A673 (cell line): ENCODE data around the gene KCND2. TPM values are rescaled to one million over a fixed set of nuclear protein-coding genes. Genes with fewer than 3 reads are reported as not detected.

Experiments used
- BruUV-seq: library from RNA; stranded (reverse); fragments of 400-500 nt; replicated peaks from 2 replicates; lab custom pipeline; 2021; lab: Mats Ljungman, UMichigan
- CTCF ChIA-PET: fragments of 300-600 bp; sonication (Branson Sonifier 250); formaldehyde crosslinking; loops from one replicate; lab custom pipeline; 2022; ENCODE audit warnings: antibody characterized with exemption; lab: Charles Lee
- POLR2A ChIA-PET: fragments of 300-600 bp; sonication (Branson Sonifier 250); formaldehyde crosslinking; loops from one replicate; lab custom pipeline; 2022; ENCODE audit warnings: antibody characterized with exemption; ENCODE audit not compliant: low non-redundant PET; lab: Charles Lee
- DNase-seq: peaks from one replicate; pipeline ENCODE4 v3.0.0-alpha.2; 2015; ENCODE audit warnings: low spot score
- H3K27ac ChIP-seq: fragments of 200-600 bp; sonication (generic); 2 replicates; pipeline ENCODE4 v1.5.1; 2016; ENCODE audit warnings: mixed run types, low read depth, mild to moderate bottlenecking, mixed read lengths, antibody characterized with exemption, low read length; ENCODE audit not compliant: poor library complexity, severe bottlenecking
- H3K27me3 ChIP-seq: fragments of 200-600 bp; sonication (generic); replicated peaks from 2 replicates; pipeline ENCODE4 v1.6.1; 2017; ENCODE audit warnings: mixed run types, low read depth, mild to moderate bottlenecking, mixed read lengths, antibody characterized with exemption, low read length; ENCODE audit not compliant: insufficient read depth, poor library complexity
- H3K36me3 ChIP-seq: fragments of 200-600 bp; sonication (generic); 2 replicates; pipeline ENCODE4 v1.6.1; 2016; ENCODE audit warnings: mixed run types, mild to moderate bottlenecking, mixed read lengths, antibody characterized with exemption, low read length; ENCODE audit not compliant: insufficient read depth, poor library complexity, severe bottlenecking
- H3K4me1 ChIP-seq: fragments of 200-600 bp; sonication (generic); 2 replicates; pipeline ENCODE4 v1.6.1; 2017; ENCODE audit warnings: mixed run types, mild to moderate bottlenecking, mixed read lengths, antibody characterized with exemption, low read length; ENCODE audit not compliant: insufficient read depth, poor library complexity, severe bottlenecking
- H3K4me3 ChIP-seq: fragments of 200-600 bp; sonication (generic); 2 replicates; pipeline ENCODE4 v1.5.1; 2016; ENCODE audit warnings: low read depth, mixed run types, mild to moderate bottlenecking, mixed read lengths, low read length; ENCODE audit not compliant: poor library complexity, severe bottlenecking
- H3K9me3 ChIP-seq: fragments of 200-600 bp; sonication (generic); 2 replicates; pipeline ENCODE4 v1.6.1; 2016; ENCODE audit warnings: mixed run types, low read depth, mild to moderate bottlenecking, mixed read lengths, antibody characterized with exemption, low read length; ENCODE audit not compliant: poor library complexity, severe bottlenecking
- CTCF ChIP-seq: fragments of 300-800, 200-600 bp; sonication (generic); conservative IDR thresholded peaks from 2 replicates; pipeline ENCODE4 v1.5.1; 2017; ENCODE audit warnings: low read depth, mild to moderate bottlenecking, antibody characterized with exemption, low read length, moderate library complexity, mixed read lengths
- EZH2 ChIP-seq: fragments of 200-600 bp; sonication (generic); IDR thresholded peaks from 2 replicates; pipeline ENCODE4 v1.6.1; 2017; ENCODE audit warnings: borderline replicate concordance, low read depth, mild to moderate bottlenecking, mixed read lengths, antibody characterized with exemption, low read length; ENCODE audit not compliant: poor library complexity, severe bottlenecking
- intact Hi-C: fragments of 100-400 bp; cut with micrococcal nuclease; formaldehyde crosslinking; loops from one replicate; pipeline ENCODE4 v1.10.0; 2022; ENCODE audit not compliant: unreplicated experiment
- total RNA-seq: library from RNA; stranded (reverse); gene quantifications from 2 replicates; pipeline ENCODE4 v1.2.3, GENCODE V29; 2021

KCND2 gene
- total RNA-seq, 1 experiment from 2014 or later = not detected

GRCh38 chr7:120254845-120255244 is 18.1 kb upstream of the KCND2 start:
- intact Hi-C loops = no loop called here
- DNase-seq = no peak
- CTCF ChIA-PET = no interaction called here
- Histone ChIP-seq H3K9me3 (no peaks in the 10 kb centered on the region), H3K27me3 (no peaks in the 10 kb centered on the region), H3K4me1 (no peaks in the 10 kb centered on the region), H3K27ac (no peak overlapping the region), H3K4me3 (no peak overlapping the region), H3K36me3 (no peaks in the 10 kb centered on the region)
- no peak for TF ChIP-seq CTCF
- no peak for TF ChIP-seq EZH2
- BruUV-seq = no TSS peak
- POLR2A ChIA-PET = no interaction called here

GRCh38 chr7:120256344-120257070 is 16.5 kb upstream of the KCND2 start:
- ChIA-PET POLR2A (no interaction called here), CTCF (no interaction called here)
- Histone ChIP-seq H3K27ac (no peak overlapping the region), H3K4me1 (no peaks in the 10 kb centered on the region), H3K27me3 (no peaks in the 10 kb centered on the region), H3K9me3 (no peaks in the 10 kb centered on the region), H3K36me3 (no peaks in the 10 kb centered on the region), H3K4me3 (no peak overlapping the region)
- intact Hi-C loops = no loop called here
- DNase-seq = no peak
- TF ChIP-seq EZH2 (no peak), CTCF (no peak)
- no TSS peak for BruUV-seq

- CTCF ChIA-PET = no interaction called here
Observed at GRCh38 chr7:120259386-120259785, 13.6 kb upstream of the KCND2 start.

More at GRCh38 chr7:120259386-120259785, 13.6 kb upstream of the KCND2 start:
- H3K27me3 ChIP-seq = no peaks in the 10 kb centered on the region
- POLR2A ChIA-PET = no interaction called here
- intact Hi-C loops = no loop called here
- H3K27ac ChIP-seq = no peak overlapping the region
- BruUV-seq = no TSS peak
- no peak for DNase-seq
- no peak for TF ChIP-seq CTCF
- no peaks in the 10 kb centered on the region for H3K9me3 ChIP-seq
- no peaks in the 10 kb centered on the region for H3K36me3 ChIP-seq
- H3K4me1 ChIP-seq = no peaks in the 10 kb centered on the region
- H3K4me3 ChIP-seq = no peak overlapping the region
